Islet precursor cell (in vitro differentiated cells): Measurements from ENCODE around the gene MUC5B.

ENCODE experiments used
- DNase-seq: peaks from one replicate; pipeline ENCODE4 v3.0.0-alpha.2; 2018

The MUC5B gene

DNA sequence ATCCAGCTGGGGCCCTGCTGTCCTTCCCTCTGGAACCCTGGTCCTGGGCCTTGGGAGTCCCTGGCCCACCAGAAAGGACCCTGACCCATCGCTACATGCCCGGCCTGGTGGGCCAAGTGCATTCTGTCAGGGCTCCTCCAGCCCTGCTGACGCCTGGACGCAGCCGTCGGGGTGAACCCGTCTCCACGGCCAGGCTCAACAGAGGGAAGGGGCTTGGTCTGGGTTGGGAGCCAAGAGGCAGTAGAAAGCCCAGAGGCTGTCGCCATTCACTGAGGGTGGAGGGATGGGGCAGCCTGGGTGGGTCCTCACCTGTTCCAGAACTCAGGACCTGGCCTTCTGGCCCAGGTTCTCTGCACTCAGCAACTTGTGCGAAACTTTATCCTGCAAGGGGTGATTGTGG lies 47.6 kb downstream of the MUC5B start:
- DNase-seq, result no peak

DNA sequence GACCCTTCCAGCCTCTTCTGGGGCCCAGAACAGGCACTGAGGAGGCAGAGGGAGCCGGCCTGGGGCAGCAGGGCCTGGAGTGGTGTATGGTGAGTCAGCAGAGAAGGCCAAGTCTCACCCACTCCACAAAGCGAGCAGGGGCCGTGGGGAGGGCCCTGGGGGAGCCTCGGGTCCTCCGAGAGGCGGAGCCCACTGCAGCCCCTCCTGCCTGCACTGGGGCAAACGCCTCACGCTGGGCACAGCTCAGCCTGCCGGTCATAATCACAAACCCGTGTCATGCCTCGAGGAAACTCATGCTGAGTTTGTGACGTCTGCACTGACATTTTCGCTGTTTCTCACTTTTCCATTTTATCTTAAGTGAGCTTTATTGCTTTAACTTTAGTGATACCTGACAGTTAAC lies 48.1 kb downstream of the MUC5B start:
- peak; percentile 71 for DNase-seq

DNA sequence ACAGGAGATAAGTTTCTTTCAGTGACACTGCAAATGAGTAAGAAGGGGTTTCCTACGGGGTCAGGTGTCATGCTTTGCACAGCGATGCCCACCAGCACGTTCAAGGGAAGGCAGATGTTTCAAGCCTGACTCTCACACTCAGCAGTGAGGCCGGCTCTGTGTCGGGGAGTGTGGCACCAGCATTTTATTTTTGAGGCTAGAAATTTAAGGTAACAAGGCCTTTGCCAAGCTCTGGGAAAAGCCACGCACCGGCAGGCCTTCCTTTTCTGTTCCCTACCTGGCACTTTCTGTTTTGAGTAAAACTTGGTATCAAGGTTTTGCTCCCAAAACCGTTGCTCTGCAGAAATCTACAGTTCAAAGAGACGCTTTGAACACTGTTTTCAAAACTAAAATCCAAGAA lies 48.5 kb downstream of the MUC5B start:
- no peak for DNase-seq

DNA sequence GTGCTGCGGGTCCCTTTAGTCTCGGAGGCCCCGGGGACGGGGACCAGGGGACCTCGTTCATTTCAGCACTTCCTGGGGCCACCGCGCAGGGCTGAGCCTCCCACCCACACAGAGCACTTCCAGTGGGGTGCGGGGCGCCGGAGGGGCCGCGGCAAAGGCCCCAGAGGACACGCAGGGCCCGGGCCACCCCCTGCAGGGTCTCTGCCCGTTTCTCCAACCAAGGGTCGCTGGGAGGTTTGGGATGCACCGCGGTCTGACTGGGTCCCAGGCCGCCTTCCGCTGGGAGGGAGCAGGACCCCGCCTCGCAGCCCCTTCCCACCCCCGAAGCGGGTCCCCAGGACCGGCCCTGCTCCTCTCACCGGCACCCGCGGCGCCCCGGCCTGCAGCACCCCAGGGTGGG lies 49.1 kb downstream of the MUC5B start:
- no peak for DNase-seq

DNA sequence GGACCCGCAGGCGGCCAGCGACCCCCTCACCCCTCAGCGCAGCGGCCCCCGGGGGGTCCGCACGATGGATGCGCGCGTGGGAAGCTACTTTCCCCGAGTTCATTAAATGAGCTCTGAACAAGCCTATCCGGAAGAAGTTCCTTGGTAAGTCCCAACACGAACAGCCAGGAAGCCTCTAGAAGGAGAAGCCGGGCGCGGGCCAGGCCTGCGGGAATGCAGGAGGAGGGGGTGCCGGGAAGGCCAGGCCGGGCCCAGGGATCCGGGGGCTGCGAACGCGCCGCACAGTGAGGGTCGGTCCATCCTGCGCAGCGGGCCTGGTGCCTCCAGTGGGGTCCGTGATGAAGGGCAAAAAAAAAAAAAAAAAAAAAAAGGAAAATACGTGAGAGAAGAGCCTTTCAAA lies 49.7 kb downstream of the MUC5B start:
- no peak for DNase-seq

DNA sequence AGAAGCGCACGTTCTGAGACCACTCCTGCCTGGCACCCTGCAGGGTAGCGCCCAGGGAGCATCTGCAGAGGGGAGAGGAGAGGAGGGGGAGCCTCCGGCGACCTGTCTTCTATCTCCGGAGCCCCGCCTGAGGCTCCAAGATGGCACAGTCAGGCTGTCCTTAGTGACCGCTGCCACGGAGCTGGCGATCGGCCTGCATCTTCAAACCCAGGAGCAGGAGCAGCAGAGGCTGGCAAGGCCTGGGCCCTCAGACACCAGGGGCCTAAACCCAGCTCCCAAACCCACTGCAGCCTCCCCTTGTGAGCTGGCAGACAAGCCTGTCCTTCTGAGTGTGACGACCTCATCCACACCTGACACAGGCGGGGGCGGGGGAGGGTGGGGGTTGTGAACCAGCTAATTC lies 51.6 kb downstream of the MUC5B start:
- no peak for DNase-seq

GRCh38 chr11:1275021-1275420 lies 52.2 kb downstream of the MUC5B start:
- DNase-seq, result no peak

- DNase-seq, result no peak
These were observed 53.4 kb downstream of the MUC5B start for GRCh38 chr11:1276041-1276790.

DNA sequence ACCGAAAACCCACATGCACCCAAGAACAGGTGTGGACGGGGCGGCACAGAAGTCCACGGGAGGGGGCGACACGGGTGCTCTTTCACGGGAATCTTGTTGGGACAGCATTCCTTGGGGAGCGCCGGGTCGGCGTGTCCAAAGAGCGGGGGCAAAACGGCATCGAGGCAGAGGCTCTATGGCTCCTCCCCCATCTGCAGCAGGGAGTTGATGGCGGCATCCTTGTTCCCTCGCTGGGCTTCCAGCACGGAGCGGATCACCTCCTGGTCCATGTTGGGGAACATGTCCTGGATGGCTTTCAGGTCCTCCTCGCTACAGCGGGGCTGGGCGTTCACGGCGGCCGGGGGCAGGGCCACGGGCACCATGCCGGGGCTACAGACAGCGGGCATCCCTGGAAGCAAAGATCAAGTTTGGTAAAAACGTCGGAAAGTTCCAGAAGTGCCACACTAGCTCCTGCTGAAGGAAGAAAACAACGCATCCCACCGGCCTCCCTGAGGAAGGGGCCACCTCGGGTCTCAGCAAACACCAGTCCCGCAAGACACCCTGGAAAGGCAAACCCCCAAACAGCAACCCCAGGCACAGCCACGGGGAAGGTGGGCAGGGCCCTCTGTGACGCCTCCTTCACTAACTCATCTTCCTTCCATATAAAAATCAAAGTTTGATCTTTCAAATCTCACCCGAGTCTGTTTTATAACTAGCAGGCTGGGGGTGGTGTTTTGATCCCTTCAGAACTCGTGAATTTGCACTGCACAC lies 54.2 kb downstream of the MUC5B start:
- no peak for DNase-seq

- DNase-seq, result no peak
These were observed 55.2 kb downstream of the MUC5B start for GRCh38 chr11:1277936-1278512.

DNA sequence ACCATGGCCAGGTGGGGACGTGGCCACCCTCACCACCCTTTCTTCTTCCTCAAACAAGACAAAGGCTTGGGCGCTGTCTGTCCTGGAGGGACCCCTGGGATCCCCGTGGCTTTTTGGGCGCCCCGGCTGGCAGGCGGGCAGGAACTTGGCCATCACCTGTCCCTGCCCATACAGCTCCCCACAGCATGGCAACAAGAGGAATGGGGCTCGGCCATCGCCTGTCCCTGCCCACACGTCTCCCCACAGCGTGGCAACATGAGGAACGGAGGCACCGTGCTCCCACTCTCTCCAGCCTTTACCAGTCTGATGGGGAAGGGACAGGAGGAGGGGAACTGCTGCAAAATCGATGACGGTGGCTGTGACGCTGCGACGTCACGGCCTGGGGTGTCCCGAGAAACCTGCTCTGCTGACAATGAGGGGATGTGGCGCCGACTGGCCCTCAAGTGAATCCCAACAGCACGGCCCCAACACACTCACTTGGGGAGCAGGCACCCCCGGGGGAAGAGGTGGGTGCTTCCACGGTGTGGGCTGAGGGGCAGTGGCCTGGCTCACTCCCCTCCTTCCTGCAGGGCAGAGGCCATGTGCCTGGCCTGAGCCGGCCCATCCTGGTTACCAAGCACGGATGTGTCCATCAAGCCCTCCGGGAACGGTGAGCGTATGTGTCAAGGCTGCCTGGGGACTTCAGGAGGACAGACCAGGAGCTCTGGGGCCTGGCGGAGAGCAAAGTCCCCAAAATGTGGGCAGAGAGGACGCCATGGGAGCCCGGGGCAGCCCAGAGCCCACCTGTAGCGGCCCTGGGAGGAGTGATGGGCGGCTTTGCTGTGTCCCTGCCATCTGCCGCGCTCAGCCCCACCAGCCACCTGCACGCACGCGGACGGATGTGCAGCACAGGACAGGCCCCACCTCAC lies 56.2 kb downstream of the MUC5B start:
- DNase-seq, result no peak

GRCh38 chr11:1279674-1280055 lies 56.8 kb downstream of the MUC5B start:
- no peak for DNase-seq

DNA sequence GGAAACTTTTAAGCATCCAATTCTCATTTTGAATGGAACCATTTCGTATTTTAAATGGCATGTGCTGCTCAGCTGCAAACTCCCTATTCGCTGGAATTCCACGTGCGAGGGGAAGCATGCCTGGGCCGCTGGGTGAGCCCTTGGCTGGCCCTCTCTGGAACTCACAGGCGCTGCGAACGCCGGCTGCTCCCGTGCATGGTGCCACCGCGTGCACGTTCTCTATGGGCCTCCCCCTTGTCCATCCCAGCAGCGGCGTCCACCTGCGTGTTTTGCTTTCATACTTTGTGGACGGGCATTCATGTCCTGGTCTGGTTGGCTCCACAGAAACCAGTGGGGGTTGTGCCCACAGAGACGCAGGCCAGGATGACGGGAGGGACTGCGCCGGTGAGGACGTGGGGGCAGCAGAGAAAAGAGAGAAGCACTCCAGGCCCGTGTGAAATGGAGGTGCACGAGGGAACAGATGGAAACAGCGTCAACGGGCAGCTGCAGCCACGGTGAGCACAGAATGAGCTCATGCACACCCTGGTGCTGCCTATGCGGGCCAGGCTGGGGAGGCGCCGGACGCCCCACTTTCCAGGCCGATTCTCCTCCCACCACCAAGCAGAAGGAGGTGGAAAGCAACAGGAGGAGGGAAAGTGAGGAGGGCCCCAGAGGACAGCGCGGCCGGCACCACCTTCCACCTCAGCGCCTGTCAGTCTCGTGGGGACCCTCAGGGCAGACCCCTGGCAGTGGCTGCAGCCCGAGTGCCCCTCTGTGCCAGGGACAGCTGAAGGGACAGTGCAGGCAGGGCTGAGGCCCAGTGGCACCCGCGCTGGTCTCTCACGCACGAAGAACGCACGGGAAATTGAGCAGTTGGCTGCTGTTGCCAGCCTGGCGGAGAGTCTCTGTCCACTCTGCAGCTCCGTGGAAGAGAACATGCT lies 57.5 kb downstream of the MUC5B start:
- no peak for DNase-seq

DNA sequence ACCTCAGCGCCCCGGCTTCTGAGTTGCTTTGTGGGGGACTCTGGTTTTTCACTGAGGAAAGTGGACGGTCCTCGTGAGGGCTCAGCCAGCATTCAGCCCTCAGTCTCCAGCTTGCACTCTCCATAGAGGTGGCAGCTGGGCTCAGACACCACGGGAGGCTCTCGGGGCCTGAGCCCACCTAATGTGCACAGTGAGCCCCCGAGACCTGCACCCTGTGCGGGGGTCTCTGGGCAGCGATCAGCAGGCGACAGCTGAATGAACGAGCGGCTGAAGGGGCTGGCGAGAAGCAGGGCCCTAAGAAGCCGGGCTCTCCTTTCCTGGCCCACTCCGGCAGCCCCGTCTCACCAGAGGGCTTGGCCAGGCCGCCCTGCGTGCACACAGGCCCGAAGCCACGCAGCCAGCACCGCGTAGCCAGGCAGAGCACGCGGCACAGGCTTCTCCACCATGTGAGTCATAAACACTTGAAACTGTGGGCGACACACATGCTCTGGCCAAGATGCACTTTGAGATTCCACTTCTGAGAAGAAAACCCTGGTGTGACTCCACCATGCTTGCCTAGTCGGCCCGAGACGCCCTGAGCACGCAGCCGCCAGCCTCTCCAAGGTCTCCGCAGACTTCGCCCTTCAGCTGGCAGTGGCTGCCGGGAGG lies 58.6 kb downstream of the MUC5B start:
- no peak for DNase-seq

DNA sequence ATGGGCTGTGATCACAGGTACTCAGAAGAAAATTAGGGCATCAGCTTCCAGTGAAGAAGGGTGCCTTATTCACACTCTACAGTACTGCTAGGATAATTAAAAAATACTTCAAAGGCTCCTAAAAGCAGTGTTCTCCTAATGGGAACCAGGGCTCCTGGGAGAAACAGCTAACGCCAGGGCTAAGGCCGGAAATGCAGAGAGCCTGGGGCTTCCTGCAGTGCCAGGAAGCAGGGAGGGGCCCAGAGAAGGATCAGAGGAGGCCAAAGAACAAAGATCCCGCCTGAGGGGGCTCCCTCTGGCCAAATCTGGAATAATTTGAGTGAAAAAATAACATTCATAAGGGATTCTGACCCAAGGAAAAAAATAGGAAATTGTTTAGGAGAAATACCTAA lies 59.1 kb downstream of the MUC5B start:
- DNase-seq, result no peak

DNA sequence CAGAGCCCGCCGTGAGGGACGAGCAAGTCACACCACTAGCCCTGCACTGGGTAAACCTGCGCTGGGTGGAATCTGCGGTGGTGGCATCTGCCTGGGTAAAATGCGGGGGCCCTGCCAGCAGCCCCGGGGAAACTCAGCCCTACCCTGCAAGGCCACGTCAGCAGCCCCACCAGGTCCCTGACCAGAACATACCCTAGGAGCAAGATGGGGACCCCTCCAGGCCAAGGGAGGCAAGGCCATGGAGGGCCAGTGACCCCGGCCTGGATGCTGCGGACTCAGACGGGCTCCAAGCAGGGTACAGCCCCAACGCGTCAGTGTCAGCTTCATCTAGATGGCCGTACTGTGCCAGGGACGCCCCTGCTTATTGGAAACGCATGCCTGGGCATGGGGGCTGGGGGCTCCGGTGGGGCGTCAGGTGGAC lies 60.2 kb downstream of the MUC5B start:
- no peak for DNase-seq

DNA sequence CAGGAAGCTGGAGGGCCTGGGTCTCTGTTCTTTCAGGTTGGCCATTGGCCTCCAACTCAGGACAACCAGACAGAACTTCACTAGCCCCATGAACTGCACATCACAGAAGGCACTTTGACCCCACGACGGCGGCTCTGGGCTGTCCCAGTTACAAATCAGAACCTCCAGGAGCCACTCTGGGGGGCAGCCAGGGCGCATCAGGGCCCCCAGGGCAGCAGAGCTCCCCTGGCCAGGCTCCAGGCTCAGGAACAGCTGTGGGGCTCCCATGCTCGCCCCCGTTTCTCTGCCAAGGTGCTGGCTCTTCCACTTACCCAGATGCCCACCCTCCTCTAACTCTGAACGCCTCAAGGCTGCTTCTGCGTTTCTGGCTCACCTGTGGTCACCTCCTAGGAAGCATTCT lies 61.0 kb downstream of the MUC5B start:
- DNase-seq, result no peak

DNA sequence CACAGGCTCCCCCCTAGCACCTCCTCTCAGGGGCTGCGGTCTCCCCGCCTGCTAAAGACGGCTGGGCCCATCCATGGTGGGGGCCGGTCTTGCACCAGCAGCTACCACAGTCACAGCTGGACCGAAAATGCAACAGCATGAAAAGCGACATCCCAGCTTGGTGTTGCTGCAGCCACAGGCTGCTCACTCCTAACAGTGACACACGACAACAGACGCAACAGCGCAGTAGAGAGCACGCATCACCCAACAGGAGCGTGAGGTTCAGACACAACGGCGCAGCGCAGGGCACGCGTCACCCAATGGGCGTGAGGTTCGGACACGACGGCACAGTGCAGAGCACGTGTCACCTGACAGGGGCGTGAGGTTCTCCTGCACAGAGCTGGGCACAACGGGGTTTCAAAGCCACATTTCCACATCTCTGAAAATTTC lies 62.5 kb downstream of the MUC5B start:
- no peak for DNase-seq

- DNase-seq, result no peak
These were observed 63.0 kb downstream of the MUC5B start for GRCh38 chr11:1285876-1286275.

DNA sequence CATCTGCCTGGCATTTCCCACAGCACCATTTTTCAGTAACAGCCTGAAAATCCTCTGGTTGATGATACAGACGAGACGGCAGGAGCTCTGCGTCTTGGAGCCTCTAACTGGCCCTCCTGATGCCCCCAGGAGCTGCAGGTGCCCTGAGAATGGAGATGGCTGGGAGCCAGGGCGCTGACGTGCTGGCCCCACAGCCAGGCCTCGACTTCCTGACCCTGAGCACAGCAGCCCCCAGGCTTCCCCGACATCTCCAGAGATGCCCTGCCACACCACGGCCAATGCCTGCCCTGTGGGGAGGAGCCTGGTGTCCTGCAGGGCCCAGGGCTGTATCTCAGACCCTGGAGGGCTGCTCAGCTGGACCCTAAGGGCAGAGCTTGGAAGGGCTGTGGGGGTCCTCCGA lies 65.1 kb downstream of the MUC5B start:
- DNase-seq, result no peak

GRCh38 chr11:1288426-1289151 lies 65.7 kb downstream of the MUC5B start:
- no peak for DNase-seq
